HG02870 (cell line): Measurements from ENCODE around the gene BPIFB3.
"Not testable (repeated sequence)": the region's sequence is repeated elsewhere in the genome, so short reads cannot be mapped to it uniquely, and the experiment has no call there.

ENCODE experiments used
- ATAC-seq: cut with Tn5 transposase; IDR thresholded peaks from one replicate; pipeline ENCODE4 v1.9.1; 2021; ENCODE audit warnings: mild to moderate bottlenecking, moderate library complexity; ENCODE audit not compliant: unreplicated experiment

BPIFB3 gene

DNA sequence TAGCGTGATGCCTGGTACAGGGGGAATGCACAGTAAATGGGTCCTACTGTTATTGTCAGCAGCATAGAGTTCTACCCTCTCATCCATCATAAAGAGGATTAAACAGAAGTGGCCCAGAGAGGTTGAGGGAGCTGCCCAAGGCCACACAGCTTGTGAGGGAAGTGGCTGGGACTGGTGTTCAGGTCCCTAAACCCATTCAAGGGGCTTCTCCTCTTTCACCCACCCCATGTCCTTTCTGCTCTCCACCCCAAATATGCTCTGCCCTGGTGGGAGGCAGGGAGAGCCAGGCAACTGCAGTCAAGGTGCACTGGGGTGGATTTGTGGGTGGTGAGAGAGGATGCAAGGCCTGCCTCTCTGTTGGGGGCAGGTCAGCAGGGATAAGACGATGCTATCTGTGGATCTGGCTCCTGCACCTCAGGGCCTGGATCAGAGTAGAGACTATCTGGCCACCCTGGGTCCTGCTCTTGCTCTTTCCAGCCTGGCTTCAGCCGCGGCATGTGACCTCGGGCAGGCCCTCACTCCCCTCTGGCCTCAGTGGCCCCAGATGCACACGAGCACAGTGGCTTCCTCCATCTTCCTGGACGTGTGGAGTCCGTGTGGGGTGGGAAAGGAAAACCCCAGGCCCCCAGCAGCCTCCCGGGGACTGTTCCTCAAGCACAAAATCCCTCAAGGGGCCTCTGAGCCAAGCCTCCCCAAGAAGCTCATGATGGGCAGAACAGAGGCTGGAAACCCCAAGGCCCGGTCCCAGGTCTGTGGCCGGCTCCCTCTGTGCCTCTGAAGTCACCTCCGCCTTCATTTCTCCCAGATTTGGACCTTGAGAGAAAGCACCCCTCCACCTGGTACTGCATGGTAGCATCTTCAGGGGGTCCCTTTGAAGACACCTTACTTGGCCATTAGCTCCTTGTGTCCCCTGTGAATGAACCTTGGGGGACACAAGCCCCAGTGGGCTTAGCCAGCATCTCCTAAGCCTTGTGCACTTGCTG lies 25.6 kb upstream of the BPIFB3 start:
- ATAC-seq, result no peak

DNA sequence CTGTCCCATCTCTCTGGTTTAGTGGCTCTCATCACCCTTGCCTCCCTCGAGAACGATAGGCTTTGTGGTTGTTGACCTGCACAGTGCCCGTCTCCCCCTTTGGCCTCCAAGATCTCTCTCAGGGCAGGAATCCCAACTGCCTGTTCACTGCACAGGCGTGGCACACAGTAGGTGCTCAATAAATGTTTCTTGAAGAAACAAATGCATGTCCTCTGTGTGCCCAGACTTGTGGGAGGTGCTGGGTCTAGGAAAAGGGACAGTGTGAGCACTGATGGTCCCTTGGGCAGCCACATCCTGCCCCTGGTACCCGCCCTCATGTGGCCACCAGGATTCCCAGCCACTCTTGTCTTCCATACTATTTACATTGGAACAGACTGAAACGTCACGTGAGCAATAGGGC lies 24.8 kb upstream of the BPIFB3 start:
- ATAC-seq, result no peak

DNA sequence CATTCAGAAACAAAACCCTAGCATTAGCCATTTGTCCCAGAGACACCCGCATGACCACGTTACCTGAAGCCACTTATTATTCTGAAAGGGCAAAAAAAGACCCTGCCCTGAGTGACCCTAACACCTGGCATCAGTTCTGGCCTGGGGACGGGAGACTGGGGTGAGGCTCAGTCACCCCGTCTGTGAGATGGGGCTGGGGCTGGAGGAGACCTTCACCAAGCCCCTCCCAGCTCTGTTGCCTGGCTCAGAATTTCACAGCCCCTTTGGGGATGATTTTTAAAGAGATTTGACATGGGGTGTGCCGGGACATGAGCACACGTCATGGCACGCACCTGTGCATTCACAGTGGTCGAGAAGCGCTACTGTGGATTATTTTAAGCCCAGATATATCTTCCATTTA lies 23.6 kb upstream of the BPIFB3 start:
- ATAC-seq, result no peak

DNA sequence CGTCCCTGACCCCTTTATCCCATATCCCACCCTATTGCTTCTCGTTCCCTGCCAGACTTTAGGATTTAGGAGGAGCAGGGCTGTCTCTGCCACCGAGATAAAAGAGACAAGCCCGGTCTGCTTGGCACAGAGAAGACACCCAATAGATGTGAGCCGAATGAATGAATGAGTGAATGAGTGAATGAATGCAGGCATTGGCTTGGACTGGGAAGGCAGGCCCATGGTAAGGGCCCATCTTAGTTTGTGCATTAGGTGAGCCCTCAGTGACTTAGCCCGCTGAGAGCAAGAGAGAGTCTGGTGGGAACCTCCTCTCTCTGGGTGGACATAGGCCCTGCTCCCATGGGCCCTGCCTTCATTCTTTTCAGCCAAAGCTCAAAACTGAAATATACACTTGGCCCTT lies 23.1 kb upstream of the BPIFB3 start:
- ATAC-seq, result no peak

DNA sequence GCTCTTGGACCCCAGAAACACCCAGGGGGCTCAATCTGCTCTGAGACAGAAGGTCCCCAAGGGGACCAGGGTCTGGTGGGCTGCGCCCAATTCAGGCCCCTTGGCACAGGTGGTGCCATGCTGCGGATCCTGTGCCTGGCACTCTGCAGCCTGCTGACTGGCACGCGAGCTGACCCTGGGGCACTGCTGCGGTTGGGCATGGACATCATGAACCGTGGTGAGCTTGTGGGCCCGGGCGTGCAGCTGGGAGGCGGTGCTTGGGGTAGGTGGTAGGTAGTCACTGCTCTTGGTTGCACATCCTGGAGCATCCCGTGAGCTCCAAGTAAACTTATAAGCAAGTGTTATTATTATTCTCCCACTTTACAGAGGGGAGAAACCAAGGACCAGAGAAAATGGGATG lies 22.2 kb upstream of the BPIFB3 start, which contains the start of gene BPIFB6:
Gene BPIFB6, plus strand, starts transcription at position 118 of the 400 bp plus-strand sequence. Its CDS starts 0 bp downstream, at position 118.
- ATAC-seq, result no peak

DNA sequence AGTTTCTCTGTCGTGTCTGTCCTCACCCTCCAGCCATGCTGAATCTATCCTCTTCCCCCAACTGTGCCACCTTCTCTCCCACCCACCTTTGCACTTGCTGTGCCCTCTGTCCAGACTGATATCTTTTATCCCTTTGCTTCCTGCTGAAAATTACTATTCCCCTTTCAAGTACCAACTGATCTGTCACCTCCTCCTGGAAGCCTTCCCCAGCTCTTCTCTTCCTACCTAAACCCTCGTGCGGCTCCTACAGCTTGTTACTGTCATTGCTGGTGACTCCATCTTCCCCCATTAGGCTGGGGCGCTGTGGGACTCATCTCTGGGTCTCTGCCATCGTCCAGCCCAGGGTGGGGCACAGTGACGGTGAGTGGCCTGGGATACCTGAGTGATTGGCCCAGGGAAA lies 21.1 kb upstream of the BPIFB3 start:
- no peak for ATAC-seq

DNA sequence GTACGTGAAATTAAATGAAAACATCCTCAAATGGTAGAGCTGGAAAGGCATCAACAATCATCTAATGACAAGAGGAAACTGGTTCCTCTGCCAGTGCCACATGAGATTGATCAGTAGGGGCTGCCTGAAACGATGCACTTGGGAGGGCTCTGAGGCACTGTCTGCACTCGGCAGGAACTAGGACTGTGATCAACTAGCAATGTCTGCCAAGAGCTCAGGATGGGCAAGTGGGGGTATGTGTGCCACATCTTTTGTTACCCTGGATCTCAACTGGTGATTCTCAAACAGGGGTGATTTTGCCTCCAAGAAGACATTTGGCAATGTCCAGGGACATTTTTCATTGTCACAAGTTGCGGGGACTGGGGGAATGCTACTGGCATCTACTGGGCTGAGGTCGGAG lies 20.3 kb upstream of the BPIFB3 start:
- ATAC-seq, result no peak

DNA sequence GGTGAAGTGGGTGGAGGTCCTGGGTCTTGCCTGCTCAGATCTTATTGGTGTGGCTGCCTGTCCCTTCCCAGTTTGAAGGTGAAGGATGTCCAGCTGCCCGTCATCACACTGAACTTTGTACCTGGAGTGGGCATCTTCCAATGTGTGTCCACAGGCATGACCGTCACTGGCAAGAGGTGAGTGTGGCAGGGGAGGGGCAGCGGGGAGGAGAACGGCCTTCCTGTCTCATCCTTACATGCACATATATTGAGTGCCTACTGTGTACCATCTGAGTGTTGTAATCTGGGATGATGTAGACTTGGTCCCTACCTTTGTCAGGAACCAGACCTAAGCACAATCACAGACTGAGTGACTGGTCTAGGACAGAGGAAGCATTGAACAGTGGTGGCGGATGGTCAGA lies 19.6 kb upstream of the BPIFB3 start:
- no peak for ATAC-seq

DNA sequence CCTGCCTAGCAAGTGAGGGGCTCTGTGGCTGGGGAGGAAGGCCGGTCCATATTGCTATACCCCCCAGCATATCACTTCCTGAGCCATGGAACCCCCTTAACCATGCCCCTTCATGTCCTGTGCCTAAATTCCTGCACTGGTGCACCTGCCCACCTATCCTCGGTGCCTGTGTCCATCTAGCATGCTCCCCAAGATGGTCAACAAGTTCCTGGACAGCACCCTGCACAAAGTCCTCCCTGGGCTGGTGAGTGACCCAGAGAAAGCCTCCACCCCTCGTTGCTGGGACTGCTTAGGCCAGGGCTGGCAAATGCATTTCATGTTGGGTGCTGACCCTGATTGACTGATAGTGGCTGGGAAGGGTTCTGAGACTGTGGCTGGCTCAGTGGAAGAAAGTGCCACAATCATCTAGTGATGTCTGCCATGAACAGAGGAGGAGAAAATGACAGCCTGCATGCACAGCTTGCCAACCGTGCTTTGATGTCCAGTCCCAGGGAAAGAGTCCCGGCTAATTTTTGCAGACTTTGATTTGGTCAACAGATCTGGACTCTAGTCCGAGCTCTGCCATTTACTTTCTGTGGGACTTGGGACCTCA lies 18.7 kb upstream of the BPIFB3 start:
- no peak for ATAC-seq

DNA sequence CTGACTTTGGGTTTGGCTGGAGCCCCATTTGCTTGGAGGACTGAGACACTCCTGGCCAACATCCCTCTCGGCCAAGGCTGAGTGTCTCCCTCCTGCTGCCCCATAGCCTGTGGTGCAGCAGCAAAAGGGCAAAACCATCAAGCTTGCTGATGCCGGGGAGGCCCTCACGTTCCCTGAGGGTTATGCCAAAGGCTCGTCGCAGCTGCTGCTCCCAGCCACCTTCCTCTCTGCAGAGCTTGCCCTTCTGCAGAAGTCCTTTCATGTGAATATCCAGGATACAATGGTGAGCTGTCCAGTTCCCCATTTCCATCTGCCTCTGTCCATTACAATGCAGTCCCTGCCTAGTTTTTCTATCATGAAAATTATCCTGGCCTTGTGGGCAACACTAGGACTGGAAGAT lies 16.2 kb upstream of the BPIFB3 start:
- no peak for ATAC-seq

DNA sequence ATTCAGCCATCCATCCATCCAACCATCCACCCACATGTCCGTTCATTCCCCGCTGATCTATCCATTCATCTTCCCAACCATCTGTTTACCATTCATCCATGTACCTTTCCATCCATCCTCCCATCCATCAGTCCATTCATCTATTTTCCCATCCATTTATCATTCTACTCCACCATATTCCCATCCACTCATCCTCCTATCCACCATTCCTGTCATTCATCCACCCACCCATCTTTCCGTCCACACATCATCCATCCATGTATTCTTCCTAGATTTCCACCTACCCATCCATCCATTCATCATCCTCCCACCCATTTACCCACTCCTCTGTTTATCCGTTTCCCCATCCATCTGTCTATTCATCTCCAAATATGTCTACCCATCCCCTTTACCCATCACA lies 15.5 kb upstream of the BPIFB3 start:
- ATAC-seq, result no peak

DNA sequence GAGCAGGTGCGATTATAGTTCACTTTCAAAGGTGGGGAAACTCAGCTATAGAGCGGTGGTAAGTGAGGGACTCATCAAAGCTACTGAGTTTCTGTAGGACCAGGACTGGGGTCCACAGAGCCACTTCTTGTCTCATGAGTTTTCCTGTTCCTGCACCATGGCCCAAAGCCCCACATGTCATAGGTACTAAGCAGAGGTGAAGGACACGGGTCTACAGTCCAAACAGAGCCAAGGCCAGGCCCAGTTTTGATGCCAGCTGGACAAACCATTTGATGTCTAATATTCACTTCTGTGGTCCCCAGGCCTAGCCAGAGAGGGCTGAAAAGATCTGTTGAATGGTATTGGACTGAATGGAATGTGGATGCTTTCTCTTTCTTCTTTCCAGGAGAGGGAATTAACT lies 11.3 kb upstream of the BPIFB3 start:
- no peak for ATAC-seq

DNA sequence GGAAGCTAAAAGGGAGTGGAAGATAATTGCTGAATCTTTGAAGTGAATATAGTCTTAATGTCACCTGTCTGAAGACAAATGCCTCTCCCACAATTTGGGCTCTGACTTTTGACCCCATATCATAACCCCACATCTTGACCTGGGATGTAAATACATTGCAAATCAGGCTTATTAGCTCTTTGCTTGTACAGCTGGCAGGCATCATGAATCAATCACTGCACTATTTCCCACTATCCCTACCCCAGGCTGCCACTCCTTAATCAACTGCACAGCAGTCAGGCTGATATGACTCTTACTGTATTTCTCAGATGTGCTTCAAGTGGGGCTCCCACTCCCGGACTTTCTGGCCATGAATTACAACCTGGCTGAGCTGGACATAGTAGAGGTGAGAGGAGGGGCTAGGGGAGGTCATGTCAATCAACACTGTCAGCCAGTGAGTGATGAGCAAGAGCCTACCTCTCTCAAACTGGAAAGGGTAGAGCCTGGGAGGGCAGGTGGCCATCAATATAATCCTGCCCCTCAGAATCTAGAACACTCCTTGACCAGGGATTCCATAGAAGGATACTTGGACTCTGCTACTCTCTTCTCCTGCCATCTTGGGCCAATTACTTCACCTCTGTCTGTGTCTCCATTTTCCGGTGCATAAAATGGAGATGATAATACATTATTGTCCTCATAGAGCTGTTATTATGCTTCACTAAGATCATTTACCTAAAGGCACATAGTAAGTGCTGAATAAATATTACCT lies 10.5 kb upstream of the BPIFB3 start:
- ATAC-seq, result no peak

DNA sequence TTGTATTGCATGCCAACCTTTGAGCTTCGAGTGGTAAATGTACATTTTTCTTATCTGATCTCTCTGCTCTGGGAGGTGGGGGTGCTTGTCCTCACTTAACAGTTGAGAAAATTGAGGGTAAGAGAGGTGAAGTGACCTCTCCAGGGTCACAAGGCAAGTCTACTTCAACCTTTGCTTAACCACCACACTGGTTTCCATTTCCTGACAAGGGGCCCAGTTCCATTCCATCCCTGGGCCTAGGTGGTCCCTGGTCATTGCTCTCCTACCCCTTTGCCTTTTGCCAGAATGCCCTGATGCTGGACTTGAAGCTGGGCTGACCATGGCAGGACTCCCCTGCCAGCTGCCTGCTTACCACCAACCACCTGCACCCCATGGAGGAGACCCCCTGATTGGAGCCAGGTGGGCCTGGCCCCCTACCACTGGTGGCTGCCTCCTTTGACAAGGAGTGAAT lies 9.9 kb upstream of the BPIFB3 start:
- ATAC-seq, result no peak

DNA sequence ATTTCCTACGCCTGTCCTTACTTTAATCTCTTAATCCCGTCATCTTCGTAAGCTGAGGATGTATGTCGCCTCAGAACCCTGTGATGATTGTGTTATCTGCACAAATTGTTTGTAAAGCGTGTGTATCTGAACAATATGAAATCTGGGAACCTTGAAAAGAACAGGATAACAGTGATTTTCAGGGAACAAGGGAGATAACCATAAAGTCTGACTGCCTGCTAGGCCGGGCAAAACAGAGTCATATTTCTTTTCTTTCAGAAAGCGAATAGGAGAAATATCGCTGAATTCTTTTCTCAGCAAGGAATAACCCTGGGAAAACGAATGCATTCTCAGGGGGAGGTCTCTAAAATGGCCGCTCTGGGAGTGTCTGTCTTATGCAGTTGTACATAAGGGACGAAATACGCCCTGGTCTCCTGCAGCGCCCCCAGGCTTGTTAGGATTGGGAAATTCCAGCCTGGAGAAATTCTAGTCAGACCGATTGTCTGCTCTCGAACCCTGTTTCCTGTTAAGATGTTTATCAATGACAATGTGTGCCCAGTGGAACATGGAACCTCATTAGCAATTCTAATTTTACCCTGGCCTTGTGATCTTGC lies 8.5 kb upstream of the BPIFB3 start:
- not testable (repeated sequence) for ATAC-seq

DNA sequence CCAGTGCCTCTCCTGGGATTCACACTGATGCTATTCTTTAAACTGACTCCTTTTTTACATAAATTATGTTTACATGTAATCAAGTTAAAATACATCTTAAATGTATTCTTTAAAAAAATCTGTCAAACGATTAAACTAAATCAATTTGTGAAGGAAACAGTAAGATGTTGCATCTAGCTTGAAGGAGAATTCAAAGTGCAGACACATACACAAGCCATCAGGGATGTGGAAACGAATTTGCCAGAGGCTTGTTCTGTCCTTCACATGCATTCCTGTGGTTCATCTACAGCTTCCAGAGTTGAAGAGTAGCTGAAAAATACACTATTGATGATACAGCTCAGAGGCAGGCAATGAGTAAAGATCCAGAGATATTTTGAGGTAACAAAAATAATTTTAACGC lies 7.3 kb upstream of the BPIFB3 start:
- no peak for ATAC-seq

DNA sequence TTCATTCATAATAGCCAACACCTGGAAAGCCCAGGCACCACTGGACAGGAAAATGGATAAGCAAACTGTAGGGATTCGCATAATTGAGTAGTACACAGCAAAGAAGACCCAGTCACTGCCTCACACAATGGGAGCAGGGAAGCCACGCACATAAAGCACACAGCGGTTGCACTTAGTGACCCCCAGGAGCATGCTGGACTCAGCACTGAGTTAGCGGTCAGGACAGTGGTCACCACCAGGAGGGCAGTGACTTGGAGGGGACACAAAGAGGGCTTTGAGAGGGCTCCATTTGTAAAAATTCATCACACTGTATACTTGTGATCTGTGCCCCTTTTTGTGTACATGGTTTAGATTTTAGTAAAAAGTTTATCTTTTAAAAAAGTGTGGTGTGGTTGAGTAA lies 2.4 kb upstream of the BPIFB3 start:
- no peak for ATAC-seq

DNA sequence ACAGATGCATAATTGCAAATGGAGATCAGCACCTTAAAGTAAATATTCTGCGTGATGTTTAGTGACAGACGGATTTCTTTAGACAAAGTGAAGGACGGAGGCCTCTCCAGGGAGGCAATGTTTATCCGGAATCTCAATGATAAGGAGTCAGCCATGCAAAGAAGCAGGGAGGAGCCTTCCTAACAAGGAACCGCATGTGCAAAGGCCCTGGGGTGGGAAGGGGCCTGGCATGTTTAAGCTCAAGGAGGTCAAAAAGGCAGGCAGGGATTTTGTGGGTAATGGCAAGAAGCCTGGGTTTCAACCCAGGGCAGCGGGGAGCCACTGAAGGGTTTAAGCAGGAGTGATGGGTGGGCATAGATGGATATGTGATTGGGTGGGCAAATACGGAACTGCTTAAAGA lies 678 bp downstream of the BPIFB3 start:
- no peak for ATAC-seq

DNA sequence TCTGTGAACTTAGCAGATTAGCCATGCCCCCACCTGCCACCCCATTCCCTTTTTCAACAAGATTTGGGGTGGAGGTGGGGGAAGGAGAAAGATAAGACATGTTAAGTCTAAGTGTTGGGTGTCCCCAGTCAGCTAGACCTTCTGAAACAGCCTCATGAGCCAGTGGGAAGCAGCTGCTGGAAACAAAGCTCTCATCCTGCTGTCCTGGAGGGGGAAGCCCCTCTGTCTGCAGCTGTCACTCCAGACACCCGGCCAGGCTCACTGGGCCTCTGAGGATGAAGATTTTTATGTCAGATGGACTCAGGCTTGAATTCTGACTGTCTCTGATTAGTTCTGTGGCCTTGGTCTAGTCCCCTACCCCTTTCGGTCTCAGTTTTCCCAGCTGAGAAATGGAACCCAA lies 1.1 kb downstream of the BPIFB3 start:
- no peak for ATAC-seq

DNA sequence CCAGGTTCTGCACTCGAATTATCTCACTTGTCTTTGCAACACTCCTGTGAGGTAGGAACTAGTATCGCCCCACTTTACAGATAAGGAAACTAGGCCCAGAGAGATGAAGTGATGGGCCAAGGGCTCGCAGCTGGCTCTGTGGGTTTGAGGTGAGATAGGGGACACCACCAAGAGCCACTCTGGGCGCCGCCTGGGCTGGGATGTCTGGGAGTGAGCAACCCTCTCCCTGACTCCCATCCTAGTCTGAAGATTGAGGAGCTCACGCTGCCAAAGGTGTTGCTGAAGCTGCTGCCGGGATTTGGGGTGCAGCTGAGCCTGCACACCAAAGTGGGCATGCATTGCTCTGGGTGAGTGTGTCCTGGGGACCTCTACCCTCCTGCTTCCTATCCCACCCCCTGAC lies 5.4 kb downstream of the BPIFB3 start:
- no peak for ATAC-seq

DNA sequence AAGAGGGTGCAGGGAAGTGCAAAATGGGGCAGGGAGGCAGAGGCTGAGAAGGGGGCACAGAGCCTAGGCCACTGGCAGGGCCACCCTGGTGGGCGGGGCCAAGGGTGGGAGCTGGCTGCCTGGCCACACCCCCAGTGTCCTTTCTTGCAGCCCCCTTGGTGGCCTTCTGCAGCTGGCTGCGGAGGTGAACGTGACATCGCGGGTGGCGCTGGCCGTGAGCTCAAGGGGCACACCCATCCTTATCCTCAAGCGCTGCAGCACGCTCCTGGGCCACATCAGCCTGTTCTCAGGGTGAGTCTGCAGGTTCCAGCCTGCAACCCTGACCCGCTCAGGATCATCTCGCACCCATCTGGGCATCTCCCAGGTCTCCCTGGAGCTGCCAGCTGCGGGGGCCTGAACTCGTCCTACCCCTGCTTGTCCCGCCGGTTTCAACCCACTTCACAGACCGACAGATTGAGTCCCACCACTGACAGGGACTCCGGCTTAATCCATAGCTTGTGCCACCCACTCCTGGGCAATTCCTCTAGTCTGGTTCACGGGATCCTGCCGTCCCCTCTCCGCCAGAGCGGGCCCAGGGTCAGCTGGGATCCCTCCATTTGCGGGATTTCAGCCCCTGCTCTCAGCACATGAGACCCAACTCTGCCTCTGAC lies 6.2 kb downstream of the BPIFB3 start:
- no peak for ATAC-seq
